Gastroesophageal sphincter (tissue), 4 donors: ENCODE data around the gene DDT. TPM values are rescaled to one million over a fixed set of nuclear protein-coding genes. Genes with fewer than 3 reads are reported as not detected.
"Not testable (repeated sequence)": the region's sequence is repeated elsewhere in the genome, so short reads cannot be mapped to it uniquely, and the experiment has no call there.

Experiments used
- ATAC-seq: fragments of 150-250 bp; one replicate; pipeline ENCODE4 v1.9.1; 2016; ENCODE audit warnings: mild to moderate bottlenecking, moderate library complexity
- H3K27ac ChIP-seq, 4 donors: fragments of 200-600 bp; sonication (generic) in 3 of 4; 1 replicate in 3 of 4; 2 replicates in 1 of 4; pipeline ENCODE4 v1.5.1; 2016 to 2019
- H3K27me3 ChIP-seq: fragments of 200-600 bp; sonication (generic); one replicate; pipeline ENCODE4 v1.5.1; 2019
- H3K36me3 ChIP-seq, 2 donors: fragments of 200-600 bp; sonication (generic); one replicate each; pipeline ENCODE4 v1.5.1; 2019; ENCODE audit warnings: control low read depth in 1 of 2
- H3K4me1 ChIP-seq, 3 donors: fragments of 200-600 bp; sonication (generic); 1 replicate in 2 of 3; 2 replicates in 1 of 3; pipeline ENCODE4 v1.5.1; 2016 to 2019; ENCODE audit warnings: control low read depth in 2 of 3
- H3K4me3 ChIP-seq, 2 donors: fragments of 200-600 bp; sonication (generic); one replicate each; pipeline ENCODE4 v1.5.1; 2019; ENCODE audit warnings: mild to moderate bottlenecking in 1 of 2, moderate library complexity in 1 of 2
- H3K9me3 ChIP-seq, 3 donors: fragments of 200-600 bp; sonication (generic); one replicate each; pipeline ENCODE4 v1.5.1; 2017 to 2019; ENCODE audit warnings: control low read depth in 2 of 3
- CTCF ChIP-seq, 4 experiments: fragments of 200-600 bp in 2 of 4; fragments of 450-650 bp in 2 of 4; sonication (generic) in 1 of 4; IDR thresholded peaks; one replicate each; pipeline ENCODE4 v1.5.1; 2017 to 2019; ENCODE audit warnings: antibody characterized with exemption in 4 of 4, mild to moderate bottlenecking in 2 of 4, moderate library complexity in 2 of 4
- EP300 ChIP-seq: sonication (generic); formaldehyde crosslinking; IDR thresholded peaks from one replicate; pipeline ENCODE4 v1.6.1; 2017; ENCODE audit warnings: antibody characterized with exemption, mild to moderate bottlenecking
- POLR2A ChIP-seq, 2 donors: fragments of 450-650 bp; IDR thresholded peaks; one replicate each; pipeline ENCODE4 v1.6.1; 2017; ENCODE audit warnings: antibody characterized with exemption in 2 of 2, mild to moderate bottlenecking in 2 of 2, moderate library complexity in 1 of 2
- POLR2AphosphoS5 ChIP-seq: sonication (generic); formaldehyde crosslinking; IDR thresholded peaks from one replicate; pipeline ENCODE4 v1.6.1; 2017; ENCODE audit warnings: antibody characterized with exemption
- WGBS, 2 donors: methylation state at CpG; one replicate each; pipeline ENCODE4 v1.1.5; 2018; ENCODE audit warnings: low coverage in 1 of 2; 5-methylcytosine and 5-hydroxymethylcytosine counted together
- total RNA-seq, 4 donors: library from RNA; depleted of rRNA; stranded (reverse); fragments of >200 nt; gene quantifications; one replicate each; pipeline ENCODE4 v1.1.0, GENCODE V29; 2016

Gene DDT
- total RNA-seq, 4 donors from 2014 or later, result 100 to 136 (median 123) TPM

- H3K4me3 ChIP-seq, H3K9me3 ChIP-seq, ATAC-seq, H3K36me3 ChIP-seq, H3K27ac ChIP-seq, H3K4me1 ChIP-seq, H3K27me3 ChIP-seq: not testable (repeated sequence)
- WGBS, 2 donors, result 84 to 100% methylated on average over 1 to 2 of the region's 4 CpGs
Observed at GRCh38 chr22:23953485-23953884, 20.8 kb downstream of the DDT start.

- H3K36me3 ChIP-seq, H3K27ac ChIP-seq, H3K9me3 ChIP-seq, H3K4me3 ChIP-seq, H3K4me1 ChIP-seq, H3K27me3 ChIP-seq: not testable (repeated sequence)
- WGBS, 2 donors, result 67 to 71% methylated on average over 8 to 11 of the region's 11 CpGs
- ATAC-seq, result peak; percentile 12
Observed at GRCh38 chr22:23952794-23953405, 21.3 kb downstream of the DDT start.

GRCh38 chr22:23951383-23951782 is 22.9 kb downstream of the DDT start:
- H3K27ac ChIP-seq, result not testable (repeated sequence)
- 35% methylated on average over 2 of the region's 2 CpGs; no CpG with 5 or more reads in 1 of the 2 donors for WGBS, 2 donors

GRCh38 chr22:23949764-23950163 is 24.5 kb downstream of the DDT start:
- not testable (repeated sequence) for H3K27ac ChIP-seq, H3K36me3 ChIP-seq, H3K9me3 ChIP-seq, H3K27me3 ChIP-seq, H3K4me3 ChIP-seq, H3K4me1 ChIP-seq, ATAC-seq
- WGBS, 2 donors, result 65 to 83% methylated on average over 5 to 7 of the region's 18 CpGs

More at GRCh38 chr22:23951383-23951782, 22.9 kb downstream of the DDT start:
- ATAC-seq, H3K36me3 ChIP-seq, H3K9me3 ChIP-seq, H3K4me1 ChIP-seq, H3K4me3 ChIP-seq, H3K27me3 ChIP-seq: not testable (repeated sequence)

GRCh38 chr22:23947391-23947790 is 26.9 kb downstream of the DDT start:
- not testable (repeated sequence) for H3K4me1 ChIP-seq, ATAC-seq, H3K27me3 ChIP-seq, H3K4me3 ChIP-seq, H3K9me3 ChIP-seq, H3K27ac ChIP-seq, H3K36me3 ChIP-seq
- WGBS, 2 donors, result no CpG with 5 or more reads among the region's 3 CpGs

GRCh38 chr22:23940166-23940565 is 34.1 kb downstream of the DDT start:
- not testable (repeated sequence) for H3K4me3 ChIP-seq, H3K27me3 ChIP-seq, H3K4me1 ChIP-seq, H3K36me3 ChIP-seq, ATAC-seq, H3K27ac ChIP-seq, H3K9me3 ChIP-seq
- no CpG with 5 or more reads among the region's 14 CpGs for WGBS, 2 donors

- no peak overlapping the region for H3K4me3 ChIP-seq
- no peaks in the 10 kb centered on the region for H3K4me1 ChIP-seq
- no peaks in the 10 kb centered on the region for H3K9me3 ChIP-seq
- 100% methylated on average over 1 of the region's 3 CpGs; no CpG with 5 or more reads in 1 of the 2 donors for WGBS, 2 donors
- no peak for ATAC-seq
- TF ChIP-seq POLR2AphosphoS5 (no peak), POLR2A (IDR thresholded peaks at IDR 0.05) (no peak), EP300 (no peak), CTCF (IDR thresholded peaks at IDR 0.05) (no peak)
- H3K27ac ChIP-seq, result no peak overlapping the region
- no peaks in the 10 kb centered on the region for H3K36me3 ChIP-seq
- H3K27me3 ChIP-seq, result no peaks in the 10 kb centered on the region
Observed at GRCh38 chr22:23939017-23939357, 35.3 kb downstream of the DDT start.

GRCh38 chr22:23938328-23939016 is 35.8 kb downstream of the DDT start:
- no peak overlapping the region for H3K4me3 ChIP-seq
- no peaks in the 10 kb centered on the region for H3K4me1 ChIP-seq
- no peaks in the 10 kb centered on the region for H3K36me3 ChIP-seq
- no peak for ATAC-seq
- 43 to 58% methylated on average over 2 to 4 of the region's 5 CpGs for WGBS, 2 donors
- no peaks in the 10 kb centered on the region for H3K27me3 ChIP-seq
- H3K9me3 ChIP-seq, result no peaks in the 10 kb centered on the region
- TF ChIP-seq CTCF (IDR thresholded peaks at IDR 0.05), result no peak
- no peak for TF ChIP-seq POLR2AphosphoS5
- TF ChIP-seq POLR2A (IDR thresholded peaks at IDR 0.05), result no peak
- no peak for TF ChIP-seq EP300
- H3K27ac ChIP-seq, result no peak overlapping the region
